ACC112 (cell line): ENCODE results near the gene NAA10.

Experiments used
- H2AFZ ChIP-seq: fragments of 200-600 bp; sonication (generic); one replicate; pipeline ENCODE4 v1.6.0; 2017; ENCODE audit warnings: antibody characterized with exemption, low read length; ENCODE audit not compliant: unreplicated experiment
- H3K27ac ChIP-seq: fragments of 200-600 bp; sonication (generic); 2 replicates; pipeline ENCODE4 v1.5.1; 2014; ENCODE audit warnings: low read depth, mild to moderate bottlenecking, antibody characterized with exemption, low read length, moderate library complexity
- H3K27me3 ChIP-seq: fragments of 200-600 bp; sonication (generic); 2 replicates; pipeline ENCODE4 v1.6.1; 2014; ENCODE audit warnings: mild to moderate bottlenecking, antibody characterized with exemption, low read length, moderate library complexity, mixed read lengths; ENCODE audit not compliant: insufficient read depth
- H3K36me3 ChIP-seq: fragments of 200-600 bp; sonication (generic); 2 replicates; pipeline ENCODE4 v1.6.1; 2016; ENCODE audit warnings: mild to moderate bottlenecking, antibody characterized with exemption, low read length, moderate library complexity, mixed read lengths; ENCODE audit not compliant: insufficient read depth
- H3K4me1 ChIP-seq: fragments of 200-600 bp; sonication (generic); one replicate; pipeline ENCODE4 v1.6.1; 2016; ENCODE audit warnings: low read length, mixed read lengths; ENCODE audit not compliant: insufficient read depth, unreplicated experiment, control insufficient read depth
- H3K4me3 ChIP-seq: fragments of 200-600 bp; sonication (generic); 2 replicates; pipeline ENCODE4 v1.5.1; 2014; ENCODE audit warnings: mild to moderate bottlenecking, low read depth, low read length
- H3K79me2 ChIP-seq: fragments of 200-600 bp; sonication (generic); one replicate; pipeline ENCODE4 v1.6.0; 2016; ENCODE audit warnings: low read length; ENCODE audit not compliant: control insufficient read depth, unreplicated experiment, insufficient read depth

NAA10 gene

GRCh38 chrX:153971450-153972367, 36.9 kb upstream of the NAA10 start, which contains the start of gene HCFC1:
Gene HCFC1 (minus strand): TSS chrX:153971818. CDS start chrX:153970840, 978 bp downstream.
- Histone ChIP-seq H3K4me1 (peaks cover 30% of the 10 kb centered on the region), H3K27me3 (no peaks in the 10 kb centered on the region), H3K4me3 (peak within 1 kb of the TSS; percentile 87), H3K27ac (peak within 1 kb of the TSS; percentile 99), H2AFZ (peak within 1 kb of the TSS; percentile 32), H3K79me2 (peaks cover 48% of the 10 kb centered on the region), H3K36me3 (no peaks in the 10 kb centered on the region)

DNA sequence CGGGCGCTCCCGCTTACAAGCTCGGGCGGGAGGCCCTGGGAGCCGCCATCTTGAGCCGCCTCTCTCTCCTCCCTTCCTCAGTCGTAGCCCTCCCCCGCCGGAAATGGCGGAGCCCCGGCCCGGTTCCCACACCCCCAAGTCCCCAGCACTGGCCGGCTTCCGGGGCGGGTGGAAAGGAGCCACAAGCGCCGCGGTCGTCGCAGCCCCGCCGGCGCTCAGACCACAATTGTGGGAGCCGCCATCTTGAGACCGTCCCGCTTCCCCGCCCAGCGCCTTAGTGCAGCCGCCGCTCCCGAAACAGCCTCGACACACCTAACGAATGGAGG, 36.2 kb upstream of the NAA10 start:
- no peaks in the 10 kb centered on the region for H3K36me3 ChIP-seq
- H3K27ac ChIP-seq, result peak overlapping the region; percentile 99
- peaks cover 54% of the 10 kb centered on the region for H3K79me2 ChIP-seq
- peak overlapping the region; percentile 87 for H3K4me3 ChIP-seq
- H2AFZ ChIP-seq, result no peak overlapping the region
- peaks cover 32% of the 10 kb centered on the region for H3K4me1 ChIP-seq
- no peaks in the 10 kb centered on the region for H3K27me3 ChIP-seq

GRCh38 chrX:153970357-153971123, 35.7 kb upstream of the NAA10 start:
- no peaks in the 10 kb centered on the region for H3K36me3 ChIP-seq
- H3K27ac ChIP-seq, result peak overlapping the region; percentile 99
- H3K79me2 ChIP-seq, result peaks cover 60% of the 10 kb centered on the region
- no peaks in the 10 kb centered on the region for H3K27me3 ChIP-seq
- peaks cover 32% of the 10 kb centered on the region for H3K4me1 ChIP-seq
- peak overlapping the region; percentile 87 for H3K4me3 ChIP-seq
- H2AFZ ChIP-seq, result no peak overlapping the region

DNA sequence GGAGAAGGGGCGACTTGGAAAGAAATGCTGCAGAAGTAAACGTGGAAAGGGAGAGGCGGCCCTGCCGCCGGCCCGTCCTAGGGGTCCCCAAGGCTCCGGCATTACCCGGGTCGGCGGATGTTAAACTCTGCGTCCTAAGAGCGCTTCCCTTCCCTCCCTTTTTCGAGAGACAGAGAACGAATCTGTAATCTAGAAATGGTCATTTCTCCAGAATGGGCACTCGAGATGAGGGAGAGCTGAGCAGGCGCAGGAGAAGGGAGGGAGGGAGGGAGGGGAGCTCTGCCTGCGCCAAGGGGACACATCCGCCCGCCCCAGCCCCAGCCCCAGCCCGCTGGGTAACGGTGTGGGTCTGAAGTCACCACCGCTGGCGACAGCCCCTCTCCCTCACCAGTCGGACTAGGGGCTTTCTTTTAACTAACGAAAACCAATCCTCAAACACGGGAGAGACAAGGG, 35.1 kb upstream of the NAA10 start:
- Histone ChIP-seq H3K36me3 (no peaks in the 10 kb centered on the region), H2AFZ (no peak overlapping the region), H3K4me1 (peaks cover 32% of the 10 kb centered on the region), H3K79me2 (peaks cover 65% of the 10 kb centered on the region), H3K27me3 (no peaks in the 10 kb centered on the region), H3K4me3 (peak overlapping the region; percentile 87), H3K27ac (peak overlapping the region; percentile 99)

- peak overlapping the region; percentile 99 for H3K27ac ChIP-seq
- peaks cover 64% of the 10 kb centered on the region for H3K79me2 ChIP-seq
- H3K36me3 ChIP-seq, result no peaks in the 10 kb centered on the region
- no peak overlapping the region for H2AFZ ChIP-seq
- peak overlapping the region; percentile 87 for H3K4me3 ChIP-seq
- H3K4me1 ChIP-seq, result peaks cover 28% of the 10 kb centered on the region
- H3K27me3 ChIP-seq, result no peaks in the 10 kb centered on the region
These were observed 34.5 kb upstream of the NAA10 start for GRCh38 chrX:153969125-153969903.

GRCh38 chrX:153968754-153969124, 33.9 kb upstream of the NAA10 start:
- Histone ChIP-seq H3K27me3 (no peaks in the 10 kb centered on the region), H3K4me3 (peak overlapping the region; percentile 87), H2AFZ (no peak overlapping the region), H3K4me1 (peaks cover 22% of the 10 kb centered on the region), H3K36me3 (no peaks in the 10 kb centered on the region), H3K27ac (no peak overlapping the region), H3K79me2 (peaks cover 64% of the 10 kb centered on the region)

- Histone ChIP-seq H3K4me3 (peak overlapping the region; percentile 87), H3K79me2 (peaks cover 63% of the 10 kb centered on the region), H2AFZ (no peak overlapping the region), H3K27ac (no peak overlapping the region), H3K4me1 (peaks cover 19% of the 10 kb centered on the region), H3K27me3 (no peaks in the 10 kb centered on the region), H3K36me3 (no peaks in the 10 kb centered on the region)
These were observed 33.4 kb upstream of the NAA10 start for GRCh38 chrX:153968255-153968654.

DNA sequence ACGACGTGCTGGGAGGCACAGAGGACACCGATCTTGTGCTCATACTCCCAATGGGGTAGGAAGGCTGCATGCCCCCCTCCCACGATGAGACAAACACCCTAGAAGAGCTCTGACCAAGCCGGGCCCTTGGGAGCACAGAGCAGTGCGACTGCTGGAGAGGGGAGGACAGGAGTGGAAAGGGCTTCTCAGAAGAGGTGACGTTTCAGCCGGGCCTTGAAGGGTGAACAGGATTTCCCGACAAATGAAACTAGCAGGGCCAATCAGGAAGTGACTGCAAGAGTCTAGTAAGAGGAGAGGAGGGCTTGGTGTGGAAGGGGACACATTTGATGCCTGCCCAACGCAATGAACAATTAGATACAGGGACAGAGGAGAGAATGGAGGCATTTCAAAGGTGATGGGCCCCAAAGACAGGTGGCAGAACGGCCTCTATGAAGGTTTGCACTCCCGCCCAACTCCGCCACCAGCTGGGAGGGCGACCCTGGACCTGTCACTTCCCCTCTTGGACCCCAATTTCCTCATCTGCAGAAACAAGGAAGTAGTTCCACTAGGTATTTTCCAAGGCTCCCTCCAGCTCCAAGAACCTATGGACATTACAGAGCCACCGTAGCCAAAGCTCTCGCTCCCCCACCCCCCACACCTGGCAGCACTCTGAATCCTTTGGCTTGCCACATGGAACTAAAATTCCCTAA, 32.8 kb upstream of the NAA10 start:
- H3K27ac ChIP-seq, result no peak overlapping the region
- no peaks in the 10 kb centered on the region for H3K36me3 ChIP-seq
- peak overlapping the region; percentile 87 for H3K4me3 ChIP-seq
- H2AFZ ChIP-seq, result no peak overlapping the region
- H3K79me2 ChIP-seq, result peaks cover 63% of the 10 kb centered on the region
- no peaks in the 10 kb centered on the region for H3K27me3 ChIP-seq
- peaks cover 19% of the 10 kb centered on the region for H3K4me1 ChIP-seq

- H3K79me2 ChIP-seq, result peaks cover 63% of the 10 kb centered on the region
- H3K27ac ChIP-seq, result no peak overlapping the region
- H3K4me1 ChIP-seq, result peaks cover 19% of the 10 kb centered on the region
- 0 out of 2 replicates have a peak overlapping the region, but pooled peaks have one; percentile 87 for H3K4me3 ChIP-seq
- no peaks in the 10 kb centered on the region for H3K36me3 ChIP-seq
- H3K27me3 ChIP-seq, result no peaks in the 10 kb centered on the region
- H2AFZ ChIP-seq, result no peak overlapping the region
These were observed 32.2 kb upstream of the NAA10 start for GRCh38 chrX:153966841-153967535.
